Middle frontal gyrus (tissue), 1 donor: ENCODE results near the gene HNRNPM.

ENCODE experiments used
- DNase-seq: peaks from one replicate; pipeline ENCODE4 v3.0.0-alpha.2; 2015; ENCODE audit warnings: low spot score; ENCODE audit errors: extremely low spot score

HNRNPM gene

GRCh38 chr19:8459095-8459494 is 14.3 kb downstream of the HNRNPM start:
- no peak for DNase-seq

GRCh38 chr19:8459520-8460270 is 14.9 kb downstream of the HNRNPM start:
- no peak for DNase-seq

GRCh38 chr19:8460516-8461298 is 15.9 kb downstream of the HNRNPM start:
- no peak for DNase-seq

GRCh38 chr19:8461376-8461775 is 16.6 kb downstream of the HNRNPM start:
- DNase-seq = no peak

- no peak for DNase-seq
Observed at GRCh38 chr19:8461891-8462290, 17.1 kb downstream of the HNRNPM start.

GRCh38 chr19:8462571-8462970 is 17.8 kb downstream of the HNRNPM start:
- DNase-seq = no peak

GRCh38 chr19:8463365-8463764 is 18.6 kb downstream of the HNRNPM start:
- no peak for DNase-seq

GRCh38 chr19:8466018-8466417 is 21.2 kb downstream of the HNRNPM start:
- no peak for DNase-seq

GRCh38 chr19:8468124-8468523 is 23.3 kb downstream of the HNRNPM start:
- no peak for DNase-seq

- no peak for DNase-seq
Observed at GRCh38 chr19:8468761-8469373, 24.1 kb downstream of the HNRNPM start.

- no peak for DNase-seq
Observed at GRCh38 chr19:8469613-8470368, 25.0 kb downstream of the HNRNPM start.

- no peak for DNase-seq
Observed at GRCh38 chr19:8473648-8474476, 29.1 kb downstream of the HNRNPM start.

GRCh38 chr19:8475005-8475404 is 30.2 kb downstream of the HNRNPM start:
- DNase-seq = no peak

- no peak for DNase-seq
Observed at GRCh38 chr19:8476524-8476923, 31.7 kb downstream of the HNRNPM start.

- DNase-seq = no peak
Observed at GRCh38 chr19:8477889-8478288, 33.1 kb downstream of the HNRNPM start.

GRCh38 chr19:8478598-8478997 is 33.8 kb downstream of the HNRNPM start:
- DNase-seq = no peak

- no peak for DNase-seq
Observed at GRCh38 chr19:8481201-8481600, 36.4 kb downstream of the HNRNPM start.

- DNase-seq = no peak
Observed at GRCh38 chr19:8481616-8482015, 36.8 kb downstream of the HNRNPM start.

GRCh38 chr19:8482696-8483095 is 37.9 kb downstream of the HNRNPM start:
- no peak for DNase-seq

GRCh38 chr19:8483165-8483564 is 38.4 kb downstream of the HNRNPM start:
- no peak for DNase-seq
